GF-D8 (cell line): Measurements from ENCODE around the gene CDCA5.

ENCODE experiments used
- DNase-seq: peaks from one replicate; lab custom pipeline; 2025; lab: John Stamatoyannopoulos, UW

Gene CDCA5

GRCh38 chr11:65043881-65044501 lies 39.8 kb downstream of the CDCA5 start:
- no peak for DNase-seq

GRCh38 chr11:65042891-65043290 lies 40.9 kb downstream of the CDCA5 start:
- no peak for DNase-seq

GRCh38 chr11:65040847-65041622 lies 42.8 kb downstream of the CDCA5 start, which contains the start of gene SAC3D1:
SAC3D1 (plus strand) TSS chr11:65041210; CDS start chr11:65041293, 83 bp downstream.
- DNase-seq = peak; percentile 89

- no peak for DNase-seq
Measured at GRCh38 chr11:65040520-65040846, 43.4 kb downstream of the CDCA5 start.

GRCh38 chr11:65036931-65037330 lies 46.9 kb downstream of the CDCA5 start:
- no peak for DNase-seq

GRCh38 chr11:65035579-65035978 lies 48.3 kb downstream of the CDCA5 start:
- no peak for DNase-seq

GRCh38 chr11:65034423-65034822 lies 49.4 kb downstream of the CDCA5 start:
- DNase-seq = no peak

GRCh38 chr11:65032216-65032615 lies 51.6 kb downstream of the CDCA5 start:
- DNase-seq = no peak
